OCI-LY7 (cell line): ENCODE results near the gene RIMS4.

Experiments used
- EZH2phosphoT487 ChIP-seq: fragments of 200-600 bp; sonication (generic); IDR thresholded peaks from 2 replicates; pipeline ENCODE4 v1.6.1; 2018; ENCODE audit warnings: low read depth, borderline replicate concordance, mild to moderate bottlenecking, mixed run types, antibody characterized with exemption, low read length, moderate library complexity, mixed read lengths
- TF ChIP-seq, protein P1 (sequence below): fragments of 200-600 bp; sonication (generic); conservative IDR thresholded peaks from 2 replicates; pipeline ENCODE4 v1.5.1; 2014; ENCODE audit warnings: mild to moderate bottlenecking, antibody characterized with exemption, low read length, moderate library complexity, mixed read lengths

- TF ChIP-seq, protein P1, sequence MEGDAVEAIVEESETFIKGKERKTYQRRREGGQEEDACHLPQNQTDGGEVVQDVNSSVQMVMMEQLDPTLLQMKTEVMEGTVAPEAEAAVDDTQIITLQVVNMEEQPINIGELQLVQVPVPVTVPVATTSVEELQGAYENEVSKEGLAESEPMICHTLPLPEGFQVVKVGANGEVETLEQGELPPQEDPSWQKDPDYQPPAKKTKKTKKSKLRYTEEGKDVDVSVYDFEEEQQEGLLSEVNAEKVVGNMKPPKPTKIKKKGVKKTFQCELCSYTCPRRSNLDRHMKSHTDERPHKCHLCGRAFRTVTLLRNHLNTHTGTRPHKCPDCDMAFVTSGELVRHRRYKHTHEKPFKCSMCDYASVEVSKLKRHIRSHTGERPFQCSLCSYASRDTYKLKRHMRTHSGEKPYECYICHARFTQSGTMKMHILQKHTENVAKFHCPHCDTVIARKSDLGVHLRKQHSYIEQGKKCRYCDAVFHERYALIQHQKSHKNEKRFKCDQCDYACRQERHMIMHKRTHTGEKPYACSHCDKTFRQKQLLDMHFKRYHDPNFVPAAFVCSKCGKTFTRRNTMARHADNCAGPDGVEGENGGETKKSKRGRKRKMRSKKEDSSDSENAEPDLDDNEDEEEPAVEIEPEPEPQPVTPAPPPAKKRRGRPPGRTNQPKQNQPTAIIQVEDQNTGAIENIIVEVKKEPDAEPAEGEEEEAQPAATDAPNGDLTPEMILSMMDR: peak; percentile 33; the same call in 1 of the 2 replicates
- TF ChIP-seq EZH2phosphoT487: no peak
These were observed 60.1 kb downstream of the RIMS4 start for GRCh38 chr20:44750081-44750805.
